Spleen (tissue), 11 donors: ENCODE measurements around the gene CRYL1. TPM values are rescaled to one million over a fixed set of nuclear protein-coding genes. Genes with fewer than 3 reads are reported as not detected.

Source experiments
- DNase-seq: peaks from one replicate; pipeline ENCODE4 v3.0.0-alpha.2; 2020
- H3K27ac ChIP-seq, 8 donors: fragments of 200-600 bp; sonication (generic) in 7 of 8; 1 replicate in 4 of 8; 2 replicates in 4 of 8; pipeline versions ENCODE4 v1.5.0 to v1.8.0; 2016 to 2021; ENCODE audit warnings: inconsistent platforms in 4 of 8, mild to moderate bottlenecking in 4 of 8, moderate library complexity in 1 of 8
- H3K27me3 ChIP-seq, 7 donors: fragments of 200-600 bp; sonication (generic) in 6 of 7; replicated peaks in 1 of 7; 1 replicate in 4 of 7; 2 replicates in 3 of 7; pipeline versions ENCODE4 v1.5.0 to v1.8.0; 2016 to 2021; ENCODE audit warnings: inconsistent platforms in 3 of 7, mild to moderate bottlenecking in 1 of 7
- H3K36me3 ChIP-seq, 6 donors: fragments of 200-600 bp; sonication (generic) in 5 of 6; 1 replicate in 4 of 6; 2 replicates in 2 of 6; pipeline versions ENCODE4 v1.5.0 to v1.8.0; 2016 to 2021; ENCODE audit warnings: inconsistent platforms in 2 of 6
- H3K4me1 ChIP-seq, 6 donors: fragments of 200-600 bp; sonication (generic) in 5 of 6; 1 replicate in 3 of 6; 2 replicates in 3 of 6; pipeline versions ENCODE4 v1.5.0 to v1.8.0; 2016 to 2021; ENCODE audit warnings: inconsistent platforms in 3 of 6
- H3K4me3 ChIP-seq, 8 donors: fragments of 200-600 bp; sonication (generic) in 7 of 8; 1 replicate in 4 of 8; 2 replicates in 4 of 8; pipeline versions ENCODE4 v1.5.0 to v1.8.0; 2016 to 2021; ENCODE audit warnings: inconsistent platforms in 4 of 8, mild to moderate bottlenecking in 4 of 8, moderate library complexity in 2 of 8
- H3K9me3 ChIP-seq, 8 donors: fragments of 200-600 bp; sonication (generic) in 7 of 8; 1 replicate in 4 of 8; 2 replicates in 4 of 8; pipeline versions ENCODE4 v1.5.0 to v1.8.0; 2016 to 2021; ENCODE audit warnings: inconsistent platforms in 4 of 8
- POLR2A ChIP-seq, 3 donors: fragments of 450-650 bp; IDR thresholded peaks; one replicate each; pipeline ENCODE4 v1.5.1; 2017; ENCODE audit warnings: antibody characterized with exemption in 3 of 3, mild to moderate bottlenecking in 1 of 3
- POLR2AphosphoS5 ChIP-seq, 3 donors: sonication (generic); formaldehyde crosslinking; IDR thresholded peaks; one replicate each; pipeline ENCODE4 v1.5.1; 2017; ENCODE audit warnings: antibody characterized with exemption in 3 of 3
- WGBS, 5 donors: extraction: QIAGEN DNeasy Blood & Tissue Kit in 3 of 5; methylation state at CpG; one replicate each; pipeline versions ENCODE4 v1.1.5 to v1.1.7; 2013 to 2018; 5-methylcytosine and 5-hydroxymethylcytosine counted together
- intact Hi-C: fragments of 100-400 bp; cut with DNase I; formaldehyde crosslinking; loops from one replicate; pipeline ENCODE4 v1.15.0; 2023; ENCODE audit warnings: low total_unique reads
- polyA plus RNA-seq, 3 donors: library from polyadenylated mRNA; stranded (reverse); fragments of 200-250 nt; gene quantifications; one replicate each; pipeline ENCODE4 v1.2.1, GENCODE V29; 2013
- total RNA-seq, 7 donors: library from RNA; depleted of rRNA in 3 of 7; stranded (reverse); fragments of >200 nt in 3 of 7; fragmentation: NEBNext Ultra II Directional in 4 of 7; extraction: Animal tissue kit (Norgen Biotek cat#: 25700) in 4 of 7; gene quantifications; one replicate each; pipeline versions ENCODE4 v1.1.0 to v1.2.1, GENCODE V29; 2016 to 2021
- TF ChIP-seq, protein P1 (sequence below), 11 experiments: fragments of 200-600 bp in 7 of 11; fragments of 450-650 bp in 4 of 11; sonication (generic) in 4 of 11; IDR thresholded peaks in 8 of 11; conservative IDR thresholded peaks in 3 of 11; 1 replicate in 7 of 11; 2 replicates in 4 of 11; pipeline versions ENCODE4 v1.4.0 to v1.8.0; 2016 to 2021; ENCODE audit warnings: antibody characterized with exemption in 11 of 11, inconsistent platforms in 4 of 11, mild to moderate bottlenecking in 1 of 11
- donor health status: healthy with polysubstance abuse.
- donor health status: DM: no; HTN: no; CAD: no; lungs with moderate emphysema.
- donor health status: DM: no; HTN: no; CAD: no.
- donor health status: Bipolar disorder and iron deficiency.
- donor health status: healthy.
- donor health status: DM: no; HTN: no; CAD: no.
- donor health status: DM: yes; HTN: yes; CAD: no.

CRYL1 gene
- total and polyA plus RNA-seq, 10 donors = 13.5 to 46.5 (median 29.0) TPM

- Histone ChIP-seq H3K27ac (no peak overlapping the region), H3K27me3 (no peaks in the 10 kb centered on the region), H3K9me3 (peaks cover 0 to 7% (median 2%) of the 10 kb centered on the region in 8 donors), H3K36me3 (no peaks in the 10 kb centered on the region), H3K4me3 (no peak overlapping the region), H3K4me1 (no peaks in the 10 kb centered on the region)
- TF ChIP-seq, protein P1, sequence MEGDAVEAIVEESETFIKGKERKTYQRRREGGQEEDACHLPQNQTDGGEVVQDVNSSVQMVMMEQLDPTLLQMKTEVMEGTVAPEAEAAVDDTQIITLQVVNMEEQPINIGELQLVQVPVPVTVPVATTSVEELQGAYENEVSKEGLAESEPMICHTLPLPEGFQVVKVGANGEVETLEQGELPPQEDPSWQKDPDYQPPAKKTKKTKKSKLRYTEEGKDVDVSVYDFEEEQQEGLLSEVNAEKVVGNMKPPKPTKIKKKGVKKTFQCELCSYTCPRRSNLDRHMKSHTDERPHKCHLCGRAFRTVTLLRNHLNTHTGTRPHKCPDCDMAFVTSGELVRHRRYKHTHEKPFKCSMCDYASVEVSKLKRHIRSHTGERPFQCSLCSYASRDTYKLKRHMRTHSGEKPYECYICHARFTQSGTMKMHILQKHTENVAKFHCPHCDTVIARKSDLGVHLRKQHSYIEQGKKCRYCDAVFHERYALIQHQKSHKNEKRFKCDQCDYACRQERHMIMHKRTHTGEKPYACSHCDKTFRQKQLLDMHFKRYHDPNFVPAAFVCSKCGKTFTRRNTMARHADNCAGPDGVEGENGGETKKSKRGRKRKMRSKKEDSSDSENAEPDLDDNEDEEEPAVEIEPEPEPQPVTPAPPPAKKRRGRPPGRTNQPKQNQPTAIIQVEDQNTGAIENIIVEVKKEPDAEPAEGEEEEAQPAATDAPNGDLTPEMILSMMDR (IDR thresholded peaks at IDR 0.05 in 8 of 11, conservative IDR thresholded peaks at IDR 0.05 in 3 of 11) = no peak
- TF ChIP-seq POLR2A (IDR thresholded peaks at IDR 0.05) = no peak
- no peak for TF ChIP-seq POLR2AphosphoS5 (IDR thresholded peaks at IDR 0.05)
- no peak for DNase-seq
- intact Hi-C loops = no loop called here
- WGBS, 5 donors = 52 to 83% (median 62%) methylated on average over 30 of the region's 30 CpGs
Observed at GRCh38 chr13:20394506-20394905, 131.2 kb downstream of the CRYL1 start.

- TF ChIP-seq POLR2A (IDR thresholded peaks at IDR 0.05) = no peak
- TF ChIP-seq, protein P1 (IDR thresholded peaks at IDR 0.05 in 8 of 11, conservative IDR thresholded peaks at IDR 0.05 in 3 of 11) = no peak
- TF ChIP-seq POLR2AphosphoS5 (IDR thresholded peaks at IDR 0.05) = no peak
- Histone ChIP-seq H3K9me3 (peaks cover 0 to 7% (median 2%) of the 10 kb centered on the region in 8 donors), H3K36me3 (no peaks in the 10 kb centered on the region), H3K27me3 (no peaks in the 10 kb centered on the region), H3K4me3 (no peak overlapping the region), H3K4me1 (no peaks in the 10 kb centered on the region), H3K27ac (no peak overlapping the region)
- WGBS, 5 donors = 76 to 84% (median 80%) methylated on average over 8 of the region's 8 CpGs
- no peak for DNase-seq
- intact Hi-C loops = no loop called here
Observed at GRCh38 chr13:20394169-20394501, 131.5 kb downstream of the CRYL1 start.

GRCh38 chr13:20393273-20394168 lies 132.1 kb downstream of the CRYL1 start:
- TF ChIP-seq POLR2A (IDR thresholded peaks at IDR 0.05) = no peak
- TF ChIP-seq, protein P1 (IDR thresholded peaks at IDR 0.05 in 8 of 11, conservative IDR thresholded peaks at IDR 0.05 in 3 of 11) = no peak
- no peak for TF ChIP-seq POLR2AphosphoS5 (IDR thresholded peaks at IDR 0.05)
- intact Hi-C loops = no loop called here

GRCh38 chr13:20392530-20392929 lies 133.1 kb downstream of the CRYL1 start:
- H3K4me3 ChIP-seq = no peak overlapping the region
- intact Hi-C loops = no loop called here
- no peaks in the 10 kb centered on the region for H3K4me1 ChIP-seq
- H3K9me3 ChIP-seq = peaks cover 0 to 7% (median 2%) of the 10 kb centered on the region in 8 donors
- TF ChIP-seq POLR2A (IDR thresholded peaks at IDR 0.05) (no peak), POLR2AphosphoS5 (IDR thresholded peaks at IDR 0.05) (no peak)
- TF ChIP-seq, protein P1 (IDR thresholded peaks at IDR 0.05 in 8 of 11, conservative IDR thresholded peaks at IDR 0.05 in 3 of 11) = no peak
- no peak overlapping the region for H3K27ac ChIP-seq
- no peak for DNase-seq
- H3K36me3 ChIP-seq = no peaks in the 10 kb centered on the region
- H3K27me3 ChIP-seq = no peaks in the 10 kb centered on the region
- WGBS, 5 donors = 94 to 98% (median 95%) methylated on average over 4 of the region's 4 CpGs

More at GRCh38 chr13:20393273-20394168, 132.1 kb downstream of the CRYL1 start:
- 96 to 98% (median 97%) methylated on average over 10 of the region's 10 CpGs for WGBS, 5 donors
- H3K9me3 ChIP-seq = peaks cover 0 to 7% (median 2%) of the 10 kb centered on the region in 8 donors
- H3K27me3 ChIP-seq = no peaks in the 10 kb centered on the region
- H3K27ac ChIP-seq = no peak overlapping the region
- H3K4me1 ChIP-seq = no peaks in the 10 kb centered on the region
- no peak overlapping the region for H3K4me3 ChIP-seq
- no peak for DNase-seq
- H3K36me3 ChIP-seq = no peaks in the 10 kb centered on the region
